GM21737 (cell line): Measurements from ENCODE around the gene RTN4RL1.
A peak's percentile ranks its signal among the peaks of the same experiment; 100 is the strongest.

Experiments
- ATAC-seq: cut with Tn5 transposase; IDR thresholded peaks from one replicate; pipeline ENCODE4 v1.9.1; 2021; ENCODE audit warnings: mild to moderate bottlenecking, moderate library complexity; ENCODE audit not compliant: unreplicated experiment

The RTN4RL1 gene, protein sequence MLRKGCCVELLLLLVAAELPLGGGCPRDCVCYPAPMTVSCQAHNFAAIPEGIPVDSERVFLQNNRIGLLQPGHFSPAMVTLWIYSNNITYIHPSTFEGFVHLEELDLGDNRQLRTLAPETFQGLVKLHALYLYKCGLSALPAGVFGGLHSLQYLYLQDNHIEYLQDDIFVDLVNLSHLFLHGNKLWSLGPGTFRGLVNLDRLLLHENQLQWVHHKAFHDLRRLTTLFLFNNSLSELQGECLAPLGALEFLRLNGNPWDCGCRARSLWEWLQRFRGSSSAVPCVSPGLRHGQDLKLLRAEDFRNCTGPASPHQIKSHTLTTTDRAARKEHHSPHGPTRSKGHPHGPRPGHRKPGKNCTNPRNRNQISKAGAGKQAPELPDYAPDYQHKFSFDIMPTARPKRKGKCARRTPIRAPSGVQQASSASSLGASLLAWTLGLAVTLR

DNA sequence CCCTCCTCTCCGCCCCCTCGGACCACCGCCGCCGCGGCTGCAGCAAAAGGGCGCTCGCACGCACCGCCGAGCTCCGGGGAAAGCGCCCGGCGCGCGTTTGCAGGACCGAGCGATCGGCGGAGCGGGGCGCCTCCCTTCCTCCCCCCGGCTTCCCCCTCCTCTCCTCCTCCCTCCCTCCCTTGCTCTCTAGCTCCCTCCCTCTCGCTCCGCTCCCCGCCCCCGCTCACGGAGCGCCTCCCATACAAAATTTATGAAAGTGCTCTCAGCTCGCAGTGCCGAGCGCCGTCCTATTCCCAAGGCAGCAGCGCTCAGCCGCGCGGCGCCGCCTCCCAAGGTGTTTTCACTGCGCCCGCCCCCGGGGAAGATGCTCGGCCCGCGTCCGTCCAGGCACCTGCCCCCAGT lies at the start of gene RTN4RL1:
TSS of gene RTN4RL1 (minus strand) at position 115 of the 402 bp plus-strand sequence. CDS start 469 bp downstream, outside the sequence.
- no peak for ATAC-seq

DNA sequence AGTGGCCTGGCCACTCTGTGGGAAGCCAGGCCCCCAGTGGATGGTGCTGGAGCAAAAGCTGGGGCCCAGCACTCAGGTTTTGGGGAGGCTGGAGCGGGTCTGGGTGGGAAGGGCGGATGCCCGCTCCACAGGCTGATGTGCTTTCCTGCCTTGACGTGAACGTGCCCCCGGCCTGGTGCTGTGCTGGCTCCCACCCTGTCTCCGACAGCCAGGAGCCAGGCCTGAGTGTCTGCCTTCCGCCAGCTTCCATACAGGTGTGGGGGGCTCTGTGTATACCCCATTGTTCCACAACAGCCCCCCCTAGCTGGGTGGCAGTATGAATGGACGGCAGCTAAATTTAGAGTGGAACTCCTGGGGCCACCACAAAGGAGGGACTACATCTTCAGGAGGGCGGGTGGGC lies 49.8 kb upstream of the RTN4RL1 start:
- no peak for ATAC-seq

DNA sequence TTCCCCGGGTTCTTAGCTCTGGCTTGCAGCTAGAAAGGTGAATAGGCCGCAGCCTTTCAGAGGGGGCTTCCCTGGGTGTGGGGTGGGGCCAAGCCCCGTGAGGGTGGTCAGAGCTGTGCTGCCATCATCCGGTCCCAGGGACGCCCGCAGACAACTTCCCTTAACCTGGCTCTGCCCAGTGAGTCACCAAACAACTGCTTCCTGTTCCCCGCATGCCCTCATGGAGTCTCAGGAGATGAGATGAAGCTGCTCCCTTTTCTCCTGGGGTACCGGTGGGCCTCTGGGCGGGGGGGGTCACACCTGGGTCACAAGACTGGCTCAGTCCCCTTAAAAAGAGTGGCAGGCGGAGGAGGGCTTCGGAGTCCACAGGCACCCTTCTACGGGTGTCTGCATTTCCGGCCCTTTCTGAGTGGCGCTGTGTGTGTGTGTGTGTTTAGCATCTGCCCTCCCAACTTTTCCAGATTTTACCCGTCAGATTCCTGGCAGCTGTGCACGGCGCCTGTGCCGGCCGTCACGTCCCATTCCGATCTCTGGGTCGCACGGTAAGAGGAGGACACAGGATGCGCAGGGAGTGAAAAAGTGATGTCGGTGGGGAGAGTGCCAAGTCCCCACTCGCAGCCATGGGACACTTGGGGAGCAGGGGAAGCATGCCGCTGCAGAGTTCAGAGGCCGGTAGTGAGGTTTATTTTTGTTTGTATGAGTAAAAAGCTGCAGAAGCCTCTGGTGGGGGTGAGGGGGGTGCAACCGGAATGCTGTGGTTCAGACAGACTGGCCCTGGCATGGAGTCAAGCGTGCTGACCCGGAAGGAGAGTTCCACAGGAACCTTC lies 46.5 kb upstream of the RTN4RL1 start:
- no peak for ATAC-seq

DNA sequence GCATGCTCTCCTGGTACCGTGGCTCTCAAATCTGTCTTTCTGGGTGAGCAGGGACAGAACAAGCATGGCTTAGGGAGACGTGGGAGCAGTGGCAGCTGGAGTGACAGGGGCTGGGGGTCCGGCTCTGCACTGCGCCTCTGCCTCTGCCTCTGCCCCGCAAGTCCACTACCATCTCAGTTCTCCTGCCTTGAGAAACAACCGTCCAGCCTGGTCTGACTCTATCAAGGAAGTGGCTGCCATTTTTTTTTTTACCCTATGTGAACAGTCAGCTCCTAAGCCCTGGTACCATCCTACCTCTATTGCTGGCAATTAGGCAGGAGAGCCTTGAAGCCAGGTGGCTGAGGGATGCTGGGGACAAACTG lies 45.9 kb upstream of the RTN4RL1 start:
- ATAC-seq, result no peak

DNA sequence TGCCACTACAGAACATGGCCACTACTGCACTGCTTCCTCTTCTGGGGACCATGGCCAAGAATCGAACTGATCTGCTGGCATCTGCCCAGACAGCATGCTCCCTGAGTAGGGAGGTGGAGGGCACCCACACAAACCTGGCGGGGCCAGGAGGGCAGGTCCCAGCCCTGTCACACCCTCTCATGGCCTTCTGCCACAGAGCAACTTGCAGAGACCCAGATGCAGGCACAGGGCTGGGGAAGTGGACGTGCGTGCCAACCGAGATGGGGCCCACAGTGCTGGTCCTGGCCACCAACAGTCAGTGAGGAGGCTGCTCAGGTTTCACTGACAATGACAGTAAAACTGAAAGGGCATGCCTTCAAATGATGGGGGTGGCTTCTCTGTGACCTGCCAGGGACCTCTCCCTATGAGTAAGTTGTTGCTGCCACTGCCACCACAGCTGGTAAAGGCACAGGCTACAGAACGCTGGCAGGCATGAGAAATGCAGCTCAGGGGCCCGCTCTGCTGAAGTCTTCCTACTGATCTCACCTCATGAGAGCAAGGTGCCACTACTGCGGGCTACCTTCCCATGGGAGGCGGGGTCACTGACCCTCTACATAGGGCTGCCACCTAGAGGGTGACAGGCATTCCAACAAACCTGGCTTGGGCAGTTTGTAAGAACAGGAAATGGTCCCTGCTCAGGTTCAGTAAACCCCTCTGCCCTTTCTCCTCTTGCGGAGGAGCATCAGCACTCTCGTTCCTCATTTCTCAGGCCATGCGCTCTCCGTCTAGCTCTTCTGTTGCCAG lies 45.3 kb upstream of the RTN4RL1 start:
- ATAC-seq, result peak; percentile 63

DNA sequence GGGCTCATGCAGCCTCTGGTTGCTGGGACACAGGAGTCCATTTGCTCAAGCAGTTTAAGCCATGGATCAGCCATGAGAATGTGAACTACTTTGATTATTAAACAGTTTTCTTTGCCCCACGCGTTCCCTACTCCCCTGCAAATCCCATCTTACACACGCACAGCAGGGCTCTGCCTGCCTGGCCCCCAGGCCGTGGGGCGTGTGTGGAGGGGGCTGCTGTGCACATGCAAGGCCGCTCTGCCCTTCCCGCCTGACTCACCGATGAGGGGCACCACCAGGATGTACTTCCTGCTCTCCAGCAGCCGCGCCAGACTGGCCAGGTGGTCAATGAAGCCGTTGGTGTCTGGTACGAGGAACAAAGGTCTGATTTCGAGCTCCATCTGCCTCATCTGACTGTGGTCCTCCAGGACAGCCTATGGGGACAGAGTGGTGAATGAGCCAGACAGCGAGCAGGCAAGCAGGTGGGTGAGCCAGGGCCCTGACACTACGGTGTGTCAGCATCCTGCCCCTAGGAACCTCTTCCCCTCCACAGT lies 43.5 kb upstream of the RTN4RL1 start:
- no peak for ATAC-seq

DNA sequence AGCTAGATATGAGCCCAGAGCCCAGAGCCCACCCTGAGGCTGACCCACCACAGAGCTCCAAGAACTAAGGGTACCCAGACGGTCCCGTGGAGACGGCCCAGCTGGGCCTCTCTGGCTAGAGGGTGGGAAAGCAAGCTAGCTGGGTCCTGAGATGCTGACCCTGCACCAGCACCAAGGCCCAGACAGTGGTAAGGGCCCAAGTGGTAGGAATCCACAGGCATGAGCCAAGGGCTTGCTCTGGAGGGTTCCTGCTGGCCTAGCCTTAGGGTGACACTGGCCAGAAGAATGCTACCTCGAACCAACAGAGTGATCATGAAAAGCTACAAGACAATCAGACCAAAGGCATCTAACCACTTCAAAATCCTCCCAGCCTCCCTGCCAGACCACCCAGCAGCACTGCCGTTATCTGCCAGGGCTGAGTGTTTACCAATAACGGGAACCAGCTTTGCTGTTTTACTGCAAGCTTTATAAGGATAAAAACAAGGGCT lies 42.9 kb upstream of the RTN4RL1 start:
- no peak for ATAC-seq

DNA sequence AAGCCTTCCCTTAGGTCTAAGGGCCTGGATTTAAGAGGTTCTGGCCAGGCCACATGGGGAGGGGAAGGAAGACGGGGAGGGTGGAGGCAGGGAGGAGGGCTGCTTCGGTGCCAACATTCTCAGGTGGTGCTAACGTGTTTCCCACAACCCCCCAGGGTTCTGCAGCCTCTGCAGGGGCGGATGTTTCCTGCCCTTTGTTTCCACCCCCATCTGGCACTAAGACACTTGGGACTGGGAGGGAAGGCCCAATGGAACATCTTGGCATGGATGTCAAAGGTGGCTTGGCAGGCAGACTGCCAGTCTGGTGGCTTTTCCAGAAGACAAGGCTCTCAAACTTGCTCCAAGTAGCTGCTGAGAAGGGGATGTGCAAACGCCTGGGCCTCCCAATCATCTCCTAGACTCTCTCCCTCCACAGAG lies 42.5 kb upstream of the RTN4RL1 start:
- no peak for ATAC-seq

DNA sequence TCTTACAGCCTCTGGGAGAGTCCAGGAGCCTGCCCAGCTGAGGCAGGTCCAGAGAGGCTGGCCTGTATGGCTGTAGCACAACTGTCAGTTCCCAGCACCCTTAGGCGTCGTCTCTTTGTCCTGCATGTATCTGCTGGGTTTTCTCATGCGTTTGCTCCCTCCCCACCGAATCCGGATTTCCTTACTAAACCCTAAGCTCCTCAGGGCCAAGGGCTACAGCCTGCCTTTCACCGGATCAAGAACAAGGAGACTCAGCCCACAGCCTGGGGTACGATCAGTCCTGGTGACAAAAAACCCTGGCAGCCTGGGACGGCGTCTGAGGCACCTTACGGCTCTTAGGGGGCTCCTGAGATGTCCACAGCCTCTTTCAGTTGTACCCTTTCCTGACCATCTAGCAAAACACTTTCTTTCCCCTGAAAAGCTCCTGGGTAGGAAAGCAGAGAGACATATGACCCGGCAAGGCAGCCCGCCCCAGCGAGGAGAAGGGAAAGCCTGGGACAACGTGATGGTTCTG lies 42.0 kb upstream of the RTN4RL1 start:
- ATAC-seq, result no peak

DNA sequence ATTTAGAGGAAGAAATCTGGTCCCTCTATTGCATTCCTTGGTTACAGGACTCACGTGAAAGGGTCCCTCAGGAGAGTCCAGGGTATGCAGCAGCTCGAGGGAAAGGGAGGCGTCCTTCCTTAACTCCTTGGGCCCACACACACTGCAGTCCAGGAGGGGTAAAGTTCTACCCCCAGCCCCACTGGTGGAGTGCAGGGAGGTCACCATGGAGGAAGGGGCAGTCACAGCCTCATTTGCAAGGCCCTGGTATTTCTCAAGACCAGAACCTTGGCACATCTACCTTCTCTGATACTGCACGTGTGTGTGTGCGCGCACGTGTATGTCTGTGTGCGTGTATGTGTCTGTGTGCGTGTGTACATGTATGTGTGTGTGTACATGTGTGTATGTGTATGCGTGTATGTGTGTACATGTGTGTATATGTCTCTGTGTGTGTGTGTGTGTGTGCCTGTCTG lies 40.8 kb upstream of the RTN4RL1 start:
- no peak for ATAC-seq

DNA sequence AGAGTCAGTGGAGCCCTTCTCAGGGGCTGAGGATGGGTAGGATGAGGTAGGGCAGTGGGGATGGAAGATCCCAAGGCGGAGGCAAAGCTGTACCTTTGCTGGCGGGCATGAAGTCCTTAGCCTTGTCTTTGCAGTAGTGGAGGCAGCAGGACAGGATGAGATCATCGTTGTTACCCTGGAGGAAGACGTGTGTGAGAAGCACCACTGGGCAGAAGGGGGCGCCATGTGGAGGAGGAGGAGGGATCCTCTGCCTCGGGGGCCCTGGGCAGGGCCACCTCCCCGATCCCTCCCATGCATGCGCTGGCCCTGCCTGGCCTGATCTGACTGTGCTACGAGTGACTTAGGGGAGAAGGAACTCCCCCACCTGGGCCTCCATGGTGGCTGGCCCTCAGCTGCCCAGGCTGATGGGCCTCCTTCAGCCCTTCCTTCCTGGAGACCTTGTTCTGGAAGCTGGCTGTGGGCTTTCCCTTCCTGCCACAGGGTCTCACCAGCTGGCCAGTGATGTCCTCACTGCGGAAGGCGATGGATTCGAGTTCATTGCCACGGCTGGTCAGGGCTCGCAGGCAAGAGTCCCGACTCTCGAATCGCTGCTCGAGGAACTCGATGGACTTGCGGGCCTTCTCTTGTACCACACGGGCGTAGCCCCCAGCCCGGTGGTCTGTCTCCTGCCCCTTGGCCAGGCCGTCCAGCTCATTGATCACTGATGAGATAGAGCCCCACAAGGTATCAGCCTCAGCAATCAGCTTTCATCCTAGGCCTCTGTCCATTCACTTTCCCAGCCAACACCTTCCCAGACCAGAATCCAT lies 40.0 kb upstream of the RTN4RL1 start:
- ATAC-seq, result no peak

DNA sequence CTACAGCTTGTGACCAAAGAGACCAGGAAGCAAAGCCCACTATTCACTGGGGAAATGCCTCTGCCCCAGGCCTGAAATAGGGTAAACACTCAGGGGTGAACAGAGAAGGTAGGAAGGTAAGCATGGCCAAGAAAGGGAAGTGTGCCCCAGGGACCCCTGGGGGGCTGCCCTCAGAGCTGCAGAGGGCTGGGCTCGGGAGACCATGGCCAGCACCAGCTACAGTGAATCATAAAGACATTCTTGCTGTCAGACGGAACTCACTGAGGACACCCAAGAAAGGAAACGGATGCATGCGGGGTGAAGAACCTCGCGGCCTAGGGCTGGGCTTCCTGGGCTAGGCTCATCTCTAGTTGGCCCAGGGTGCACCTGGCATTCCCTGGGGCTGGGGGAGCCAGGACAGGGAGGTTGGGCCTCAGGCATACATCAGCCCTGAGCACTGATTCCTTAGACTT lies 39.4 kb upstream of the RTN4RL1 start:
- ATAC-seq, result no peak

DNA sequence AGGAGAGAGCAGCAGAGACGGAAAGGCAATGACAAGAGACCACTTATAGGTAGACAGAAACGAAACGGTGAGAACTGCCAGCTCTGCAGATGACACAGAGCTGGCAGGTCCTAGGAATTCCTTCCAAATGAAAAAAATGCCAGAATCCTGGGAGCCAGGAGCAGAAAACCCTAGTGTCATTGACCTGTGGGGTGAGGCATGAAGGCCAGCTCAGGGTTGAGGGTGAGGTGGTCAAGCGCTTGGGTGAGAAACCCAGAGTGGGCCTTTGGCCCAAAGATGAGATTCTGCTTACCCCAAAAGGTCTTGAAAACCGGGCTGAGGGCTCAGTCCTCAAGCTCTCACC lies 39.0 kb upstream of the RTN4RL1 start:
- no peak for ATAC-seq

DNA sequence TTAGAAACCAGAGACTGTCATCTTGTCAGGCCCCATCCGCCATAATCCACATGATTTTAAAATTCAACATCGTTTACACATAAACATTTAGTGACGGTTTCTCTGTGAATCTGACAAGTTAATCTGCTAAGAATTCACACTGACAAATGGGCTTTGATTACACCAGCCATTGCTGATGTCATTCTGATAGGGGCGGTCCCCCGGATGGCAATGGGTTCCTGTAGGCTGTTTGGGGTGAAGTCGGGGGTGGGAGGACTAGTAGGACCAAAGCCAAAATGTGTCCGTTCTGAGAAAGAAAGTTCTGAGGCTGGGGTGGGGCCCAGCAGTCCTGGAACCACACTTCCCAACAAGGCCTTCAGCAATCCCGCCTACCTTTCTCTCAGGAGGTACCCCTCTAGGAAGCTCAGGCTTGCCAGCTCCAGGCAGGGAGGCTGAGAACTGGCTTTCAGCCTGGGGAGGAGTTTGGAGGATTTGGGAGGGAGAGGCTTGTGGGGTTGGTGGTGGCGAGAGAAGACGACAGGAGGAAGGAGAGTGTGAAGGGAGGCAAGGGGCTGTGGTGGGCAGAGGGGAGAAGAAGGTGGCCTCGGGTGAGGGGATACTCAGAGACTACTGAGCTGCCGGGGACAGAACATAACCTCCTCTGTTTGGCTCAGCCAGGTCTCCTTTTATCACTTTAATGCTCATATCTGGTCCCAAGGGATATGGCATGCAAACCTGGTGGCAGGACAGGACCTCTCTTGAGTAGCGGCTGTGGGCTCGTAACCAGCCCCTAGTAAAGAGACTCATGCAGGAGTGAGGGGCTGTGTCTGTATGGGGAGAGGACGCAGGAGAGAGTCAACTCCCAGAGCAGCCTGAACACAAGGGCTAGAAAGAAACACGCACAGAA lies 38.4 kb upstream of the RTN4RL1 start:
- no peak for ATAC-seq

DNA sequence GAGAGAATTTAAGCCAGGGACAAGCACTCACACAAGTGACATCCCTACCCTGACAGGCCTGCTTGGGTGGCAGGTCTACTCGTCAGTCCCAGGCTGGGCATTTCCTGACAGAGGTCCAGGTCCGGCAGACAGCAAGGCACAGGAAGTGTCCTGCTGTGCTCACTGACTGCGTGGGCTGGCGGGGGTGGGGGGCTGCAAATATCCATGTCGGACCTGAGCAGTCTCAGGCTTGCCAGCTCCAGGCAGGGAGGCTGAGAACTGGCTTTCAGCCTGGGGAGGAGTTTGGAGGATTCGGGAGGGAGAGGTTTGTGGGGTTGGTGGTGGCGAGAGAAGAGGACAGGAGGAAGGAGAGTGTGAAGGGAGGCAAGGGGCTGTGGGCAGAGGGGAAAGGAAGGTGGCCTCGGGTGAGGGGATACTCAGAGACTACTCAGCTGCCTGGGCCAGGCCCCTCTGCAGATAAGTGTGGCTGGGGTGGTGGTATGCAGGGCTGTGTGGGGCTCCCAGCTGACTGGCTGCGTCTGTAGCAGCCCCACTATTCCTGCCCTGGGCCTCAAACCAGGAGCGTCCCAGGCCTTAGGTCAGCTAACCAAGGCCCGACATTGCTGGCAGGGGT lies 37.5 kb upstream of the RTN4RL1 start:
- ATAC-seq, result no peak

DNA sequence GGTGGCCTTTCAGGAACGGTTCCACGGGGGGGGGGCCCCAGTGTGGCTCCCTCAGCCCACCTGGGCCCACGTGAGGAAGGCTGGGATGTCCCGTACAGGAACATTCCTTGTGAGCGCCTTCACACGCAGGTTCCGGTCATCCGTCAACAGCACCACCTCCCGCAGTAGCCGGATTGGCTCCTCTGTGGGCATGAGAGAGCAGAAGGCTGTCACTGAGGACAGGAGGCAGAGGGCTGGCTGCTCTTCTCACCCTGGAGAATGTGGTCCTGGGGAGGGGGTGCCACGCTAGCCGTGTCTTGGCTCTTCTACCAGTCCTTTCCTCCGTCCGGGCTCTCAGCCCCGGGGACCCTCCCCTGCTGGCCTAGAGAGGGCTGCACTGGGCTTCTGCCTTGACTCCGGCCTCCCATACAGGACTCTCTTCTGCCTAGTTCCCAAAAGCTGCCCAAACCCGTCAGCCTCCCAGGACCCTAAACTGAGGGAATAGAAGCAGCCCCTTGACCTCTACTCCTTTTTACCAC lies 36.4 kb upstream of the RTN4RL1 start:
- ATAC-seq, result no peak

DNA sequence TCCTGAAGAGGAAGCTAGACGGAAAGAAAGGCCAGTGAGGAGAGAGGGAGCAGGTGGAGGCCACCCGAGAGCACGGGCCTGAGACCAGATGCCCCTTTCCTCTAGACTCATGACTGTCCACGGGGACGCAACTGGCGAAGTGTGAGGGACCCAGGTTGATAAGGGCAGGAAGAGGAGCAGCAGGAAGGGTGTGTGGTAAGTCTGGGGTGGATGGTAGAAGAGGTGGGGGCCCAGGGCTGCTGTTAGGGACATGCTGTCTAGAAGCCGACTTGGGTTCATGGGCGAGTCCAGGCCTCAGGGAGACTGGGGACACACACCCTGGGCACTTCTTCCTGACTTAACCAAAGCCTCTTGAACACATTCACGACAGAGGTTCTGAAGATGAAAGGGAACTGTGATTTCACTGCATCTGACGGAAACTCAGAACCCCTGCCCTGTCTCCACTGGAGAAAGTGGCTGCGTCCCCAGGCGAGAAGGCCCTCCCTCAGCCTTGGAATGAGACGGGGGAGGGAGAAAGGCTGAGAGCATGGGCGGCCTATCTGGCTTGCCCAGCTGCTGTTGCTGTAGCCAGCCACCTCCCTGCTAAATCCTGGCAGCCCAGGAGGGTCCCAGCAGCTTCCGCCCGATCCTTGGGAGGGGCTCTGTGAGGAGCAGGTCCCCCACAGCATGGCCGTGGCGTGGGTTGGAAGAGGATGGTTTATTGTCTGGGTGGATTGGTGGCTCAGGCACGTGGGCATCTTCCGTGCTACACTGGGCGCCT lies 35.7 kb upstream of the RTN4RL1 start:
- no peak for ATAC-seq

DNA sequence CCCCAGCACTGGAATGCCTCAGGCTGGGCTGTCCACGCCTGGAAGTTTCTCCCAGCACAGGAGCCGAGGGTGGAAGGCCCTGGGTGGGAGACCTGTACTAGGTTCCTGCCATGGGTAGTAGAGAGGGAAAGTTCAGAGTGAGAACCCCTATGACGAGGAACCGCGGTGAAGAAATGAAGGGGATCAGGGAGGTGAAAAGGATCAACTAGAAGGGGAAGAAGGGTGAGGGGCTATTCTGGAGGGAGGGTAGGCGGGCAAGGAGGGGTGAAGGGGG lies 35.2 kb upstream of the RTN4RL1 start:
- ATAC-seq, result no peak
